H1 (cell line): Measurements from ENCODE around the gene NREP. TPM values are rescaled to one million over a fixed set of nuclear protein-coding genes. Genes with fewer than 3 reads are reported as not detected.

Source experiments
- JUN ChIP-seq: IDR thresholded peaks from 2 replicates; pipeline ENCODE4 v1.6.1; 2011; ENCODE audit warnings: low read depth, mild to moderate bottlenecking, improper control_type of control experiment, low read length
- RAD21 ChIP-seq, 2 experiments: IDR thresholded peaks in 1 of 2; conservative IDR thresholded peaks in 1 of 2; 2 replicates each; pipeline ENCODE4 v1.6.1; 2011; ENCODE audit warnings: low read depth in 2 of 2, low read length in 2 of 2, improper control_type of control experiment in 1 of 2, inconsistent platforms in 1 of 2, mild to moderate bottlenecking in 1 of 2, moderate library complexity in 1 of 2
- SP4 ChIP-seq: IDR thresholded peaks from 2 replicates; pipeline ENCODE4 v1.6.1; 2012; ENCODE audit warnings: low read length, inconsistent platforms
- polyA plus RNA-seq, 7 experiments: library from polyadenylated mRNA; depleted of rRNA in 3 of 7; stranded (reverse) in 5 of 7; unstranded in 2 of 7; fragments of >200 nt in 5 of 7; fragments of 200-250 nt in 2 of 7; gene quantifications; 1 replicate in 5 of 7; 2 replicates in 1 of 7; 4 replicates in 1 of 7; pipeline versions ENCODE4 v1.2.1 to v1.2.3, GENCODE V29; 2011 to 2013; ENCODE audit warnings: missing spikeins in 2 of 7, mixed read lengths in 2 of 7
- total RNA-seq: library from RNA; stranded (reverse); fragmentation: NEBNext Ultra II Directional; extraction: Animal tissue kit (Norgen Biotek cat#: 25700); gene quantifications from 2 replicates; pipeline ENCODE4 v1.2.1, GENCODE V29; 2021
- TF ChIP-seq, protein P1 (sequence below): IDR thresholded peaks from 2 replicates; pipeline ENCODE4 v1.6.1; 2012; ENCODE audit warnings: inconsistent platforms

The NREP gene
- total and polyA plus RNA-seq, 2 of the 8 experiments (the other 6 are each of a cell fraction or from before 2014, with no cell fraction given), result 254 to 301 TPM

DNA sequence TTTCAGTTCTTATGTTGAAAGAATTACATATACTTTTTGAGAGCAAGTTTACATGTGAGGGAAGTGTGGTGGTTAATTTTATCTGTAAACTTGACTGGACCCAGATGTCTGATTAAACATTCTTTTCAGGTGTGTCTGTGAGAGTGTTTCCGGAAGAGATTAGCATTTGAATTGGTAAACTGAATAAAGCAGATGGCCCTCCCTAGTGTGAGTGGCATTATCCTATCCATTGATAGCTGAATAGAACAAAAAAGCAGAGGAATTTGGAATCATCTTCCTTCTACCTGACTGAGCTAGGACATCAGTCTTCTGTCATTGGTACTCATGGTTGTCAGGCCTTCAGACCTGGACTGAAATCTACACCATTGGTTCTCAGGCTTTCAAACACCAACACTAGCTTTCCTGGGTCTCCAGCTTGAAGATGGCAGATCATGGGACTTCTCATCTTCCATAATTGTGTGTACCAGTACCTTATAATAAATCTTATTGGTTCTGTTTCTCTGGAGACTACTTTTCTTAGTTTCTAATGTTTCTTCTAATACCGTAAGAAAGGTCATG is 36.6 kb downstream of the NREP start (continued):
- TF ChIP-seq SP4 (no peak), JUN (no peak), RAD21 (IDR thresholded peaks at IDR 0.05 in 1 of 2, conservative IDR thresholded peaks at IDR 0.05 in 1 of 2; ENCODE audit: low read depth in 2 of 2, low read length in 2 of 2) (no peak)
- TF ChIP-seq, protein P1, sequence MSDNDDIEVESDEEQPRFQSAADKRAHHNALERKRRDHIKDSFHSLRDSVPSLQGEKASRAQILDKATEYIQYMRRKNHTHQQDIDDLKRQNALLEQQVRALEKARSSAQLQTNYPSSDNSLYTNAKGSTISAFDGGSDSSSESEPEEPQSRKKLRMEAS, result no peak
